Activated T-helper 1 cell treated with anti-CD3 and anti-CD28 coated beads, Interleukin-12 subunit alpha, Interleukin-12 subunit beta, Interleukin-2, Interleukin-4 antibody, amounts not matched to agents 30 ng/mL and 10 ng/mL and 1 ng/mL, durations not matched to agents 14 hours and 24 hours and 36 hours (primary cell): ENCODE data around the gene RADIL. TPM values are rescaled to one million over a fixed set of nuclear protein-coding genes. Genes with fewer than 3 reads are reported as not detected.

Experiments used
- DNase-seq: peaks from one replicate; pipeline ENCODE4 v3.0.0; 2021; ENCODE audit warnings: low spot score
- H3K27ac Mint-ChIP-seq: one replicate; pipeline ENCODE4 v1.8.0; 2021; ENCODE audit warnings: mild to moderate bottlenecking, mixed read lengths
- H3K27me3 Mint-ChIP-seq: one replicate; pipeline ENCODE4 v1.8.0; 2022; ENCODE audit warnings: mild to moderate bottlenecking, moderate library complexity, mixed read lengths; ENCODE audit not compliant: insufficient read depth
- H3K36me3 Mint-ChIP-seq: one replicate; pipeline ENCODE4 v1.8.0; 2021; ENCODE audit warnings: low read depth, mixed read lengths
- H3K4me1 Mint-ChIP-seq: one replicate; pipeline ENCODE4 v1.8.0; 2021; ENCODE audit warnings: low read depth, mixed read lengths
- H3K4me3 Mint-ChIP-seq: one replicate; pipeline ENCODE4 v1.8.0; 2021; ENCODE audit warnings: mild to moderate bottlenecking, moderate library complexity, mixed read lengths
- H3K9me3 Mint-ChIP-seq: one replicate; pipeline ENCODE4 v1.8.0; 2021; ENCODE audit warnings: mixed read lengths
- intact Hi-C: fragments of 100-400 bp; cut with micrococcal nuclease; formaldehyde crosslinking; loops from one replicate; pipeline ENCODE4 v1.15.1; 2024
- total RNA-seq: library from RNA; stranded (reverse); gene quantifications from 2 replicates; pipeline ENCODE4 v1.2.3, GENCODE V29; 2022

RADIL gene, protein sequence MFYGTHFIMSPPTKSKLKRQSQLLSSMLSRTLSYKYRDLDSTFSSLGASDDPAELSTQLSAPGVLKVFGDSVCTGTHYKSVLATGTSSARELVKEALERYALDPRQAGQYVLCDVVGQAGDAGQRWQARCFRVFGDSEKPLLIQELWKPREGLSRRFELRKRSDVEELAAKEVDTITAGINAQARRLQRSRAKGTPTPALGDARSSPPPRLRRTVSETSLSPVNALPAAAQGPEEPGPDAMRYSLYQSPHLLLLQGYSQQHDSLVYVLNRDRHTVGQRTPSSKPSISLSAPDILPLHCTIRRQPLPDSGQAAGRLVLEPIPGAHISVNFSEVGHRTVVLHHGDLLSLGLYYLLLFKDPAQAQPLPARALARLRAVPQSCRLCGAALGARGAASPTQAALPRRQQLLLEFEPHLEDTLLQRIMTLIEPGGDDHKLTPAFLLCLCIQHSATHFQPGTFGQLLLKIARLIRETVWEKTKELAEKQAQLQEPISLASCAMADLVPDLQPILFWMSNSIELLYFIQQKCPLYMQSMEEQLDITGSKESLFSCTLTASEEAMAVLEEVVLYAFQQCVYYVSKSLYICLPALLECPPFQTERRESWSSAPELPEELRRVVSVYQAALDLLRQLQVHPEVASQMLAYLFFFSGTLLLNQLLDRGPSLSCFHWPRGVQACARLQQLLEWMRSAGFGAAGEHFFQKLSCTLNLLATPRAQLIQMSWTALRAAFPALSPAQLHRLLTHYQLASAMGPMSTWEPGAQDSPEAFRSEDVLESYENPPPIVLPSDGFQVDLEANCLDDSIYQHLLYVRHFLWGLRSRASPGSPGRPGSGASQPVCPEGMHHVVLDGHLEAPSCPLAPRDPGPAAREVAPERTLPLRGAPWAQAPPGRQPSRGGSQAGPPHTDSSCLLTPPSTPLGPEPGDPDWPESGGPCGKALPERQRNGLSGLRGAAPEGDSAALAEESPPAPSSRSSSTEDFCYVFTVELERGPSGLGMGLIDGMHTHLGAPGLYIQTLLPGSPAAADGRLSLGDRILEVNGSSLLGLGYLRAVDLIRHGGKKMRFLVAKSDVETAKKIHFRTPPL
- total RNA-seq, result 0.24 and 0.26 TPM in 2 replicates

DNA sequence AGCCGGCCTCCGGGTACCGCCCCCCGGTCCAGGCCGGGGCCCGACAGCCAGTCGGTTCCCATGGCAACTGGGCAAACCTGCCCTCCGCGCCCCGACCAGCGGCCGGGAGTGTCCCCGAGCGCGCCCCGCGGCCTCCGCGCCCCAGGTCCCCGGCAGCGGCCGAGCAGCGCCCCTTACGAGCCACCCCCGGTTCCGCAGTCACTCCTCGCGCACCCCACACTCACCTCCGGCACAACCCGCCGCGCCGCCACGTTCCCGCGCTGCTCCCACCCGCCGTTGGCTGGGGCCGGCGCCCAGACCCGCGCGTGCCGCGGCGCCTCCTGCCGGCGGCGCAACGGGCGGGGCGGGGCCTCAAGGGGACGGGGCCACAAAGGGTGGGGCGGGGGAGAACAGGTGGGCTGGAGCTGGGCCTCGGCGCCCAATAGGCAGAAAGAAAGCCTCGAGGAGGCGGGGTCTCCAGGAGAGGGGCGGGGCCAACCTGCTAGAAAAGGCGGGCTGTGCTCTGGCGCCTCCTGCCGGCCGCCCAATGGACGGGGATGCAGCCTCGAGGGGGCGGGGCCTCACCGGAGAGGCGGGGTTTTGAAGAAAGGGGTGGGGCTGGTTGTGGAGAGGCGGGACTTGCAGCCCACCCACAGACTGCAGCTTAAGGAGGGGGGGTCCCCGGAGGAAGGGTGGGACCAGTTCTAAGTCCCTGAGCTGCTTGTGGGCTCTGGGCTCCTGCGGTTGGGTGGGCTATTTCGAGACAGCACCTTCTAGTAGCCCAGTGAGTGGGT is at the start of gene RADIL:
RADIL (minus strand) TSS at position 345 of the 773 bp plus-strand sequence. CDS start 5,577 bp downstream, outside the sequence.
- H3K4me3 Mint-ChIP-seq, result peak within 1 kb of the TSS; percentile 34
- intact Hi-C loops, result loop anchor here (1.0 to 10.0 kb wide), 3 partner anchors 85 to 269 kb away; no protein-coding TSS in a partner anchor
- no peaks in the 10 kb centered on the region for H3K9me3 Mint-ChIP-seq
- peaks cover 26% of the 10 kb centered on the region for H3K27me3 Mint-ChIP-seq
- DNase-seq, result peak; percentile 77
- no peak within 1 kb of the TSS for H3K27ac Mint-ChIP-seq
- no peaks in the 10 kb centered on the region for H3K36me3 Mint-ChIP-seq
- H3K4me1 Mint-ChIP-seq, result peaks cover 8% of the 10 kb centered on the region

DNA sequence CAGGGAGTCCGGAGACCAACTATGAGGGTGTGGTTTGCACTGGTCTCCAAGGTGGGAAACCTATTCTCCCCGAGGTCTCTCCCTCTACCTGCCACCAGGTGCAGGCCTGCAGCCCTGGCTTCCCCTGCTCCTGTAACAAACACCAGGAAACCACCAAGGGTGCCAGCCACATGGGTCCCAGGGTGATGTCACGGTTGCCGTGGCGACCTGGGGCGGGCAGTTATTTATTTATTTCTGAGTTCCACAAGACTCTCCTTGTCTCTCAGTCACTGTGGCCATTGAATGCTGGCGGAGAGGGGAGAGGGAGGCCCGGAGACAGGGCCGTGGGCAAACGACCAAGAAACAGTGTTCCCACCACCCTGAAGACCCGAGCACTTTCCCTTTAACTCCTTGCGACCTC is 48.4 kb upstream of the RADIL start:
- Mint-ChIP-seq H3K4me1 (no peaks in the 10 kb centered on the region), H3K27ac (no peak overlapping the region), H3K27me3 (peaks cover 1% of the 10 kb centered on the region), H3K36me3 (no peaks in the 10 kb centered on the region), H3K9me3 (no peaks in the 10 kb centered on the region), H3K4me3 (no peak overlapping the region)
- intact Hi-C loops, result no loop called here
- no peak for DNase-seq

DNA sequence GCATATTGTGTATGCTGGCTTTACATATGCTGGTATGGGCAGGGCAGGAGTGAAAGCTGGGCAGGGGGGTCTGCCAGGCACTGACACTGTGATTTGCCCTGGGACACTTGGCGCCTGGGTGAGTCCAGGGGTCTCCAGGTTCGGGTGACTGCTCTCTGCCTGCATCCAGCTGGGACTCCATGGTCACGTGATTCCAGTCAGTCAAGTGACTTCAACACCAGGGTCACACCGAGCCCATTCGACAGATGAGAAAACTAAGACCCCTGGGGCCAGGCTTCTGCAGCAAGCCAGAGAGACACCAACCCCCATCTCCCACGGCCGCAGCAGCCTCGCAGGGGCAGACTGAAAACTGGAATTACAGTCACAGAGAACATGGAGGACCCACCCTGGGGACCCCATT is 45.5 kb upstream of the RADIL start:
- DNase-seq, result no peak
- intact Hi-C loops, result no loop called here
- no peak overlapping the region for H3K4me3 Mint-ChIP-seq
- no peaks in the 10 kb centered on the region for H3K9me3 Mint-ChIP-seq
- H3K27me3 Mint-ChIP-seq, result no peaks in the 10 kb centered on the region
- H3K27ac Mint-ChIP-seq, result no peak overlapping the region
- H3K36me3 Mint-ChIP-seq, result no peaks in the 10 kb centered on the region
- H3K4me1 Mint-ChIP-seq, result no peaks in the 10 kb centered on the region

DNA sequence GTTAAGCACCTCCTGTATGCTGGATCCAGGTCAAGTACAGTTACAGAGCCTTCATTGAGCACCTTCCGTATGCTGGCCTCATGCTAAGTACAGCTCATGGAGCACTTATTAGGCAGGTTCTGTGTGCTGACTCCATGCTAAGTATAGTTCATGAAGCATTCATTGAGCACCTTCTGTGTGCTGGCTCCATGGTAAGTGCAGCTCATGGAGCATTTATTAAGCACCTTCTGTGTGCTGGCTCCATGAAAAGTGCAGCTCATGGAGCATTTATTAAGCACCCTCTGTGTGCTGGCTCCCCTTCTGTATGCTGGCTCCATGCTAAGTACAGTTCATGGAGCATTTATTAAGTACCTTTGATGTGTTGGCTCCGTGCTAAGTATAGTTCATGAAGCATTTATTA is 44.9 kb upstream of the RADIL start:
- no peaks in the 10 kb centered on the region for H3K9me3 Mint-ChIP-seq

DNA sequence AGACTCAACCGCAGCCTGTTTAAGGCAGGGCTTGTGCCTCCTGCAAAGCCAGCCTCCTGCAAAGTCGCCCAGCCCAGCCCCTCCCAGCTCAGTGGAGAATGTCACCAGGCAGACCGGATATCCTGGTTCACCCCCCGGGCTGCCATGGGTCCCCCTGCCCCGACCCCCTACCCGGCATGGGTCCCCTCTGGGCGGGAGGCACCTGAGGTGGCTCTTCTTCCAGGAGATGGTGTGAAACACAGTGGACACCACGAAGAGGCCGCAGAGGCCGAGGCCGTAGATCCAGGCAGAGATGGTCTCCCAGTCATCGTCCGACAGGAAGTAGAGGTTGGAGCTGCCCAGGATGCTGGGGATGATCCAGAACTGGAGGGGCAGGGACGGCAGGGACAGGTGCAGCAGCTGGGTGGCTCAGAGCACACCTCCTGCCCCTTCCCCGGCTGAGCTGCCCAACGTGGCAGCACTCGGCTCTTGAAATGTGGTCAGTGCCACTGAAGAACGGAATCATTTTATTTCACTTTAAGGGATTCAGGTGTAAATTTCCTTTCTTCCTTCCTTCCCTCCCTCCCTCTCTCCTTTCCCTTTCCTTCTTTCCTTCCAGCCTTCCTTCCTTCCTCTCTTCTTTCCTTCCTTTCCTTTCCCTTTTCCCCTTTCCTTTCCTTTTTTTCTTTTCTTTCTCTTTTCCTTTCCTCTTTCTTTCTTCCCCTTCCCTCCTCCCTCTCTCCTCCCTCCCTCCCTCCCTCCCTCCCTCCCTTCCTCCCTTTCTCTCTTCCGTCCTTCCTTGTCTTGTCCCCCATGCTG is 36.7 kb upstream of the RADIL start:
- intact Hi-C loops, result no loop called here
- H3K36me3 Mint-ChIP-seq, result no peaks in the 10 kb centered on the region
- H3K4me3 Mint-ChIP-seq, result no peak overlapping the region
- H3K4me1 Mint-ChIP-seq, result no peaks in the 10 kb centered on the region
- no peaks in the 10 kb centered on the region for H3K27me3 Mint-ChIP-seq
- H3K9me3 Mint-ChIP-seq, result no peaks in the 10 kb centered on the region
- no peak for DNase-seq
- no peak overlapping the region for H3K27ac Mint-ChIP-seq

More for the DNA sequence above, 44.9 kb upstream of the RADIL start:
- H3K27me3 Mint-ChIP-seq, result no peaks in the 10 kb centered on the region
- no peak overlapping the region for H3K4me3 Mint-ChIP-seq
- no peaks in the 10 kb centered on the region for H3K36me3 Mint-ChIP-seq
- intact Hi-C loops, result no loop called here
- no peak for DNase-seq
- H3K4me1 Mint-ChIP-seq, result no peaks in the 10 kb centered on the region
- no peak overlapping the region for H3K27ac Mint-ChIP-seq

DNA sequence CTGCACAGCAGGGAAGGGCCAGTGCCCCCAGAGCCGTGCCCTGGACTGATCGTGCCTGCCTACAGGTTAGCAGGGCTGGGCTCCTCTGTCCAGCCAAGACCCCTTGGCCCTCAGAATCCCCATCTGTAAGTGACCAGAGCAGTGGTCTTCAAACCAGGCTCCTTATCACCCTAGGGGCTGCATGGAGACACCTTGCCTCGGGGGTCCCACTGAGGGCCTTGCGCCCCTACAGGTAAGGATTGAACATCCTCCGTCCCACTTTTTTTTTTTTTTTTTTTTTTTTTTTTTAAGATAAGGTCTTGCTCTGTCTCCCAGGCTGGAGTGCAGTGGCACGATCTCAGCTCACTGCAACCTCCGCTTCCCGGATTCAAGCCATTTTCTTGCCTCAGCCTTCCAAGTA is 32.6 kb upstream of the RADIL start:
- Mint-ChIP-seq H3K9me3 (no peaks in the 10 kb centered on the region), H3K27ac (no peak overlapping the region), H3K4me1 (no peaks in the 10 kb centered on the region), H3K4me3 (no peak overlapping the region), H3K27me3 (no peaks in the 10 kb centered on the region), H3K36me3 (no peaks in the 10 kb centered on the region)
- DNase-seq, result no peak
- intact Hi-C loops, result no loop called here

DNA sequence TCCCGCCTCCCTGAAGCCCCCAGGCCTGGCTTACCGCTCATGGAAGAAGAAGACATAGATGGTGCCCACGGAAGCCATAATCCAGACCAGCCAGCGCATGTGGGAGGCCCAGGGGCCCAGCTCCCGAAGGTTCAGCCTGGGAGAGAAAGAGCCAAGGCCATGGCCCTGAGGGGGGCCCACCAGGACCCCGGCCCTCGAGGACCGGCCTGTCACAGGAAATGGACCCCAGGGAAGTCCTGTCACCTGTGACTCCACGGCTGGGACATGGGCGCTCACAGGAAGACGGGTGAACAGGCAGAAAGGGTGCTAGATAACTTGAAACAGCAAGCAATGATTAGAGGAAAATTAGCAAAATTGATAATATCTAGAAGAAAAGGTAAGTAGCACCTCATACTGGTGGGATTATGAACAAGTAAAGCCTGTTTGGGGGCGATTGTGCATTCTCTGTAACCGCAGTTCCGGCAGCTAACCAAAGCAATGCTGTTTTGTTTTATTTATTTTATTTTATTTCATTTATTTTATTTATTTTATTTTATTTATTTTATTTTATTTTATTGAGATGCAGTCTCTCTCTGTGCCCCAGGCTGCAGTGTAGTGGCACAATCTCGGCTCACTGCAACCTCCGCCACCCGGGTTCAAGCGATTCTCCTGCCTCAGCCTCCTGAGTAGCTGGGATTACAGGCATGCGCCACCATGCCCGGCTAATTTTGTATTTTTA is 27.8 kb upstream of the RADIL start:
- Mint-ChIP-seq H3K27ac (no peak overlapping the region), H3K4me3 (no peak overlapping the region), H3K36me3 (no peaks in the 10 kb centered on the region), H3K4me1 (no peaks in the 10 kb centered on the region), H3K27me3 (peaks cover 4% of the 10 kb centered on the region), H3K9me3 (no peaks in the 10 kb centered on the region)
- intact Hi-C loops, result no loop called here
- DNase-seq, result no peak

DNA sequence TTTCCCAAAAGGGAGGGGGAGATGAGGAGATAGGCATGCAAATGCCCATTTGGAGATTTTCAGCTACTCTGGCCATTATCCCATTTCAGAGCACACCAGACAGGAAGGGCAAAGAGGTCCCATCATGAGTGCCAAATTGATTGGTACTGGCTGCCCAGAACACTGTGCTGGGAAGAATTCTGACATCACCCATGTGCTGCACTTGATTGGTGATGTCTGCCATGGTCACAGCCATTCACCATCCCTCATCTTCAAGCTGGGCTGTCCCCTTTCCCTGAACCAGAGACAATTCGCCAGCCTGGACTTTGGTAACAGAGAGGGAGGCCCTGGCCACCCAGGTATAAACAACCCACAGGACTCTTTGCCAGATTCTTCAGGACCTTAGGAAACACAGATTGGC is 23.2 kb upstream of the RADIL start:
- intact Hi-C loops, result no loop called here
- Mint-ChIP-seq H3K27ac (no peak overlapping the region), H3K36me3 (no peaks in the 10 kb centered on the region), H3K4me3 (no peak overlapping the region), H3K9me3 (no peaks in the 10 kb centered on the region), H3K27me3 (peaks cover 4% of the 10 kb centered on the region), H3K4me1 (no peaks in the 10 kb centered on the region)
- DNase-seq, result no peak

DNA sequence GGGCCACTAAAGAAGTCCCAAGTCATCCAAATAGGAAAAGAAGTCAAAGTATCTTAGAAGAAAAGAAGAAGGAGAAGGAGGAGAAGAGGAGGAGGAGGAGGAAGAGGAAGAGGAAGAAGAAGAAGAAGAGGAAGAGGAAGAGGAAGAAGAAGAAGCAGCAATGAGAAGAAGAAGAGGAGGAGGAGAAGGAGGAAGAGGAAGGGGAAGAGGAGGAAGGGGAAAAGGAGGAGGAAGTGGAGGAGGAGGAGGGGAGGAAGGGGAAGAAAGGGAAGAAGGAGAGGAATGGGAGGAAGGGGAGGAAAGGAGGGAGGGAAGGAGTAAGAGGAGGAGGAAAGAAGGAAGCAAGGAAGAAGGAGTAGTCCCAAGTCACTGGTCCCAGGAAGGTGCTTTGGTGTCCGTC is 21.7 kb upstream of the RADIL start:
- Mint-ChIP-seq H3K27ac (no peak overlapping the region), H3K4me1 (no peaks in the 10 kb centered on the region), H3K36me3 (no peaks in the 10 kb centered on the region), H3K27me3 (no peaks in the 10 kb centered on the region), H3K4me3 (no peak overlapping the region), H3K9me3 (no peaks in the 10 kb centered on the region)
- DNase-seq, result no peak
- intact Hi-C loops, result no loop called here

DNA sequence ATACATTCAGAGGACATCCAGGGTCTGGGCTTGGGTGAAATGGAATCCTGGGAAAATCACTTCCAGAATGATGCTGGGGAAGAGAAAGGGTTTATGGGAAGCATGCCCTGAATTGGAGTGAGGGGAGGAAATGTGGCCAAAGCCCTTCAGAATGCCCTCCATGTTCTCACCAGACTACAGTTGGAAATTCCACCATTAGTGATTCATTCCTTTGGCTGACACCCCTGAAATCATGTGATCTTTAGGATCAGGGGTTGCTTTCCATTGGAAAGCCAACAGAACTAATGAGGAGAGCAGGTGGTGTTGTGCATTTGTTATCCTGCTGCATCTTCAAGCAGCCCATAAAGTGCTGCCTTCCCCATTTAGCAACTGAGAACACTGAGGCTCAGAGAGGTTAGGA is 20.8 kb upstream of the RADIL start:
- intact Hi-C loops, result no loop called here
- Mint-ChIP-seq H3K4me1 (no peaks in the 10 kb centered on the region), H3K36me3 (no peaks in the 10 kb centered on the region), H3K9me3 (no peaks in the 10 kb centered on the region), H3K27me3 (no peaks in the 10 kb centered on the region), H3K4me3 (no peak overlapping the region), H3K27ac (no peak overlapping the region)
- DNase-seq, result no peak

DNA sequence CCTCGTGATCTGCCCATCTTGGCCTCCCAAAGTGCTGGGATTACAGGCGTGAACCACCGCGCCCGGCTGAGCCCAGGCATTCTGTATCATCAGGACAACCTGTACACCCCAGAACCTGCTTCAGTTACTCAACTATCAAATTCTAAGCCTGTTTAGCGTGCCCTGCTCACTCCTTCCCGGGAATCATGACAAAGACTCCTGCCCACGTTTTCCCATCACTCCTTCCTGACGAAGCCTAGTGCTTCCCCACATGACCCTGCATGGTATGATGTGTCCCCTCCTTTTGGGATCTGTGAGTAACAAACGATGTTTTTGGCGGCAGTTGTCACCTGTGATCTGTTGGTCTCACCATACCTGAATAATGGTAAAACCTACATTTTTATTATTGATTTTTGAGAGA is 12.2 kb upstream of the RADIL start:
- DNase-seq, result no peak
- no peaks in the 10 kb centered on the region for H3K27me3 Mint-ChIP-seq

More for the DNA sequence above, 12.2 kb upstream of the RADIL start:
- no peak overlapping the region for H3K27ac Mint-ChIP-seq
- no peaks in the 10 kb centered on the region for H3K36me3 Mint-ChIP-seq
- H3K9me3 Mint-ChIP-seq, result peaks cover 4% of the 10 kb centered on the region
- H3K4me3 Mint-ChIP-seq, result no peak overlapping the region
- intact Hi-C loops, result no loop called here
- H3K4me1 Mint-ChIP-seq, result no peaks in the 10 kb centered on the region
